Trophoblast cell (in vitro differentiated cells and primary cell): Measurements from ENCODE around the gene FAM83G.

Experiments
- DNase-seq, 2 donors: peaks; one replicate each; pipeline ENCODE4 v3.0.0-alpha.2; 2016
- H2AFZ ChIP-seq: 2 replicates; pipeline ENCODE4 v1.6.1; 2013; ENCODE audit warnings: low read length, moderate library complexity, mild to moderate bottlenecking; ENCODE audit not compliant: insufficient read depth, poor library complexity
- H2AK5ac ChIP-seq: 2 replicates; pipeline ENCODE4 v1.6.1; 2013; ENCODE audit warnings: mild to moderate bottlenecking, low read length
- H2BK120ac ChIP-seq: 2 replicates; pipeline ENCODE4 v1.6.1; 2013; ENCODE audit warnings: low read length, mild to moderate bottlenecking, moderate library complexity; ENCODE audit not compliant: insufficient read depth, poor library complexity
- H2BK12ac ChIP-seq: 2 replicates; pipeline ENCODE4 v1.6.1; 2013; ENCODE audit warnings: mild to moderate bottlenecking, low read length, moderate library complexity
- H2BK5ac ChIP-seq: 2 replicates; pipeline ENCODE4 v1.6.1; 2013; ENCODE audit warnings: low read length, low read depth, moderate library complexity, mild to moderate bottlenecking; ENCODE audit not compliant: poor library complexity
- H3K14ac ChIP-seq: 2 replicates; pipeline ENCODE4 v1.6.1; 2013; ENCODE audit warnings: mild to moderate bottlenecking, low read length
- H3K18ac ChIP-seq: 2 replicates; pipeline ENCODE4 v1.6.1; 2013; ENCODE audit warnings: mild to moderate bottlenecking, low read length
- H3K23ac ChIP-seq: 2 replicates; pipeline ENCODE4 v1.6.1; 2013; ENCODE audit warnings: low read length
- H3K27ac ChIP-seq: 2 replicates; pipeline ENCODE4 v1.5.1; 2013; ENCODE audit warnings: low read depth, mild to moderate bottlenecking, inconsistent platforms, low read length, moderate library complexity
- H3K27me3 ChIP-seq: 2 replicates; pipeline ENCODE4 v1.6.1; 2013; ENCODE audit warnings: inconsistent platforms, mild to moderate bottlenecking, low read length, moderate library complexity; ENCODE audit not compliant: insufficient read depth
- H3K36me3 ChIP-seq, 2 experiments: 1 replicate in 1 of 2; 2 replicates in 1 of 2; pipeline ENCODE4 v1.6.1; 2013; ENCODE audit warnings: low read length in 2 of 2, mild to moderate bottlenecking in 2 of 2, moderate library complexity in 1 of 2; ENCODE audit not compliant: insufficient read depth in 2 of 2, control insufficient read depth in 1 of 2
- H3K4ac ChIP-seq: 2 replicates; pipeline ENCODE4 v1.6.1; 2013; ENCODE audit warnings: low read depth, mild to moderate bottlenecking, low read length, moderate library complexity
- H3K4me1 ChIP-seq, 2 experiments: 1 replicate in 1 of 2; 2 replicates in 1 of 2; pipeline ENCODE4 v1.6.1; 2013; ENCODE audit warnings: low read length in 2 of 2, mild to moderate bottlenecking in 2 of 2, moderate library complexity in 1 of 2; ENCODE audit not compliant: insufficient read depth in 2 of 2, control insufficient read depth in 1 of 2
- H3K4me2 ChIP-seq: 2 replicates; pipeline ENCODE4 v1.6.1; 2013; ENCODE audit warnings: inconsistent platforms, mild to moderate bottlenecking, low read length, moderate library complexity
- H3K4me3 ChIP-seq: 2 replicates; pipeline ENCODE4 v1.5.1; 2013; ENCODE audit warnings: mild to moderate bottlenecking, low read depth, low read length, inconsistent platforms
- H3K79me1 ChIP-seq: one replicate; pipeline ENCODE4 v1.6.1; 2013; ENCODE audit warnings: low read length
- H3K79me2 ChIP-seq: 2 replicates; pipeline ENCODE4 v1.6.1; 2013; ENCODE audit warnings: low read length, mild to moderate bottlenecking; ENCODE audit not compliant: control insufficient read depth, insufficient read depth, poor library complexity
- H3K9ac ChIP-seq: 2 replicates; pipeline ENCODE4 v1.6.1; 2013; ENCODE audit warnings: mild to moderate bottlenecking, low read length
- H3K9me3 ChIP-seq: 2 replicates; pipeline ENCODE4 v1.6.1; 2013; ENCODE audit warnings: low read depth, mild to moderate bottlenecking, control low read depth, inconsistent platforms, low read length; ENCODE audit not compliant: insufficient read depth
- H4K12ac ChIP-seq: 2 replicates; pipeline ENCODE4 v1.6.1; 2013; ENCODE audit warnings: low read depth, mild to moderate bottlenecking, low read length, moderate library complexity
- H4K8ac ChIP-seq: 2 replicates; pipeline ENCODE4 v1.6.1; 2013; ENCODE audit warnings: low read depth, mild to moderate bottlenecking, low read length, moderate library complexity
- H4K91ac ChIP-seq: one replicate; pipeline ENCODE4 v1.6.1; 2013; ENCODE audit warnings: low read depth, mild to moderate bottlenecking, low read length, moderate library complexity
- WGBS: extraction: QIAGEN DNeasy Blood & Tissue Kit; methylation state at CpG from one replicate; pipeline ENCODE4 v1.1.7; 2013; ENCODE audit warnings: missing lambda C conversion rate; ENCODE audit not compliant: insufficient read length, insufficient coverage; ENCODE audit errors: extremely low coverage; 5-methylcytosine and 5-hydroxymethylcytosine counted together

The FAM83G gene

DNA sequence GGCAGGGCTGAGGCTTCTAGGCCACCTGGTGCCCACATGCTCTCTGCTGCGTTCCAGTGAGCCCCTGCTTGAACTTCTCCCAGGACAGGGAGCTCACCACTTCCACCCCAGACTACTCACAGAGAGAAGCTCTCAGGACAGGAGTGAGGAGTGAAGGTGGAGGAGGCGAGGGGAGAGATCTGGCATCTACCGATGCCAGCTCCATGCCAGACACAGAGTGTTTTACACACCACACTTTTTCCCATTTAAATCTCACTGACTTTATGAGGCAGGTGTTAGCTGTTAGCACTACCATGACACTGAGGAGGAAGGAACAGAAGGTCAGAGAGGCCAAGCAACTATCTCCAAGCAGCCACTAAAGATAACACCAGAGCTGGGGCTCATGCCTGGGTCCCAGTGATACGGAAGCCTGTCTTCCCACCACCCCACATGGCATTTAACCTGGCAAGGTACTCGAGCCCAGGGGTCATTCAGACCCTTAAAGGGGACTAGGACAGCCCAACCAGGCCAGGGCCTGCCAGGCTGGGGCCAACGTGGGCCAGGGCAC, 6.8 kb downstream of the FAM83G start:
- H2AK5ac ChIP-seq: no peak overlapping the region
- H2BK5ac ChIP-seq: no peak overlapping the region
- H3K27me3 ChIP-seq: no peaks in the 10 kb centered on the region
- H3K36me3 ChIP-seq: peaks cover 27% of the 10 kb centered on the region in 2 experiments
- H2BK12ac ChIP-seq: no peak overlapping the region
- H2BK120ac ChIP-seq: no peak overlapping the region
- H3K4me2 ChIP-seq: no peak overlapping the region
- H3K9me3 ChIP-seq: peaks cover 3% of the 10 kb centered on the region
- no peak overlapping the region for H3K18ac ChIP-seq
- H2AFZ ChIP-seq: no peak overlapping the region
- H3K79me2 ChIP-seq: peaks cover 3% of the 10 kb centered on the region
- H3K14ac ChIP-seq: no peak overlapping the region
- H3K79me1 ChIP-seq: peaks cover 3% of the 10 kb centered on the region
- H4K91ac ChIP-seq: no peak overlapping the region
- H4K8ac ChIP-seq: no peak overlapping the region
- no peak overlapping the region for H4K12ac ChIP-seq
- H3K4ac ChIP-seq: no peak overlapping the region
- WGBS: no CpG with 5 or more reads among the region's 6 CpGs
- H3K9ac ChIP-seq: no peak overlapping the region
- DNase-seq: no peak
- H3K23ac ChIP-seq: no peak overlapping the region
- H3K4me1 ChIP-seq: peaks cover 7 to 14% of the 10 kb centered on the region in 2 experiments
- H3K4me3 ChIP-seq: no peak overlapping the region
- no peak overlapping the region for H3K27ac ChIP-seq

DNA sequence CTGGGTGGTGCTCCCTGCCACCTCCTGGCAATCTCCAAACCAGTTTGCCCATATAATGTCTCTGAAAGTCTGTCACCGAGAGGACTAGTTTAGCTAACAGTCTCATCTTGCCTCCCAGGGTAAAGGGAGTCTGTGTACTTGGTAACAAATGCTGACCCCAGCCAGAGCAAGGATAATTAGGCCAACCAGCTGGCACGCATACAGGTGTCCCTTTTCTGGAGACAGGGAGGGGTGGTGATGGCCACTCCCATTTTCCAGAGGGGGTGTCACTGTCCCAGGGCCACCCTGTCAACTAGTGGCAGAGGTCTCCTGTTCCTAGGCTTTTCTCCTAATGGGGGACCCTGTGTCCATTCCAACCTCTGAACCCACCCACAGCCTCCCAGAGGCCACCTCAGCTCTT, 8.1 kb downstream of the FAM83G start:
- no peak overlapping the region for H2BK12ac ChIP-seq
- H3K27me3 ChIP-seq: no peaks in the 10 kb centered on the region
- no peak overlapping the region for H3K4me2 ChIP-seq
- H3K79me1 ChIP-seq: peaks cover 3% of the 10 kb centered on the region
- peak overlapping the region; percentile 28 for H3K4ac ChIP-seq
- no peak overlapping the region for H2BK5ac ChIP-seq
- no peak overlapping the region for H2BK120ac ChIP-seq
- H3K9me3 ChIP-seq: peaks cover 3% of the 10 kb centered on the region
- H3K9ac ChIP-seq: no peak overlapping the region
- WGBS: no CpG with 5 or more reads among the region's 2 CpGs
- H4K12ac ChIP-seq: no peak overlapping the region
- H3K79me2 ChIP-seq: peaks cover 3% of the 10 kb centered on the region
- no peak overlapping the region for H2AFZ ChIP-seq
- no peak overlapping the region for H3K4me3 ChIP-seq
- H3K18ac ChIP-seq: peak overlapping the region; percentile 31
- H3K23ac ChIP-seq: no peak overlapping the region
- peaks cover 31 to 32% of the 10 kb centered on the region in 2 experiments for H3K36me3 ChIP-seq
- no peak overlapping the region for H4K8ac ChIP-seq
- no peak for DNase-seq
- no peak overlapping the region for H2AK5ac ChIP-seq
- H3K27ac ChIP-seq: no peak overlapping the region
- H3K4me1 ChIP-seq: peaks cover 6 to 8% of the 10 kb centered on the region in 2 experiments
- H4K91ac ChIP-seq: no peak overlapping the region
- no peak overlapping the region for H3K14ac ChIP-seq

DNA sequence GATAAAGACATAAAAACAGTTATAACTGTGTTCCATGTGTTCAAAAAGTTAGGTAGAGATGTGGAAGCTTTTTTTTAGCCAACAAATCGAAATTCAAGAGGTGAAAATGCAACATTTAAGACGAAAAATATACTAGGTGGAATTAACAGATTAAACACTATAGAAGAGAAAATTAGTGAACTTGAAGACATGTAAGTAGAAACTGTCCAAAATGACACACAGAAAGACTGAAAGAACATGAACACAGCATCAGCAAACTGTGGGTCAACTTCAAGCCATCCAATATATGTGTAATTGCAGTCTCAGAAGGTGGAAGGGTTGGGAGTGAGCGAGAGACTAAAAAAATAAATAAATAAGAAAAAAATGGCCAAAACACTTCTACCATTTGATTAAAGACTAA, 9.3 kb downstream of the FAM83G start:
- Histone ChIP-seq H3K14ac (no peak overlapping the region), H3K4me1 (peaks cover 0 to 5% of the 10 kb centered on the region in 2 experiments), H3K4ac (no peak overlapping the region), H3K79me1 (no peaks in the 10 kb centered on the region), H3K4me3 (no peak overlapping the region), H3K36me3 (peaks cover 32 to 33% of the 10 kb centered on the region in 2 experiments), H3K9me3 (peaks cover 3% of the 10 kb centered on the region), H3K27ac (no peak overlapping the region), H2BK120ac (no peak overlapping the region), H4K91ac (no peak overlapping the region), H2AFZ (no peak overlapping the region), H2BK12ac (no peak overlapping the region), H3K18ac (no peak overlapping the region), H2BK5ac (no peak overlapping the region), H3K79me2 (peaks cover 2% of the 10 kb centered on the region), H3K27me3 (no peaks in the 10 kb centered on the region), H4K8ac (no peak overlapping the region), H4K12ac (no peak overlapping the region), H2AK5ac (no peak overlapping the region), H3K9ac (no peak overlapping the region), H3K4me2 (no peak overlapping the region), H3K23ac (no peak overlapping the region)
- no CpG with 5 or more reads among the region's 3 CpGs for WGBS
- DNase-seq: no peak

DNA sequence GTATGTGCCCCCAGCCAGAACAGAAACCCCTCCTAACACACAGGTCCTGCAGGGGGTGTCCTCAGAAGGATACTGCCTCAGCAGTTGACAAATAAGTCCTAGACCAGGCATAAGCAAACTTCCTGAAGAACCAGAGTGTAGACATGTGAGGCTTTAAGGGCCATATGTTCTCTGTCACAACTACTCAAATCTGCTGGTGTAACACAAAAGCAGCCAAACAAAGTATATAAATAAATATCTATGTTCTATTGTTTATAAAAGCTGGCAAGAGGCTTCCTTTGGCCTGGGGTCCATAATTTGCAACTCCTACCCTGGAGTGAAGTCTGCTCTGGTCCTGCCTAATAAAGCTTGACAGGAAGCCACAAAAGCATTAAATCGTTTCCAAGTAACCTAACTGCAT, 9.9 kb downstream of the FAM83G start:
- DNase-seq: no peak
- no CpG with 5 or more reads among the region's 1 CpG for WGBS
- H3K4me1 ChIP-seq: no peaks in the 10 kb centered on the region
- H4K91ac ChIP-seq: no peak overlapping the region
- no peak overlapping the region for H2BK5ac ChIP-seq
- no peaks in the 10 kb centered on the region for H3K79me1 ChIP-seq
- H3K27ac ChIP-seq: no peak overlapping the region
- peaks cover 2% of the 10 kb centered on the region for H3K79me2 ChIP-seq
- H2BK12ac ChIP-seq: no peak overlapping the region
- no peak overlapping the region for H3K4me3 ChIP-seq
- H2AK5ac ChIP-seq: no peak overlapping the region
- no peak overlapping the region for H3K14ac ChIP-seq
- no peak overlapping the region for H4K12ac ChIP-seq
- no peak overlapping the region for H2BK120ac ChIP-seq
- H3K4me2 ChIP-seq: no peak overlapping the region
- H3K27me3 ChIP-seq: no peaks in the 10 kb centered on the region
- H2AFZ ChIP-seq: no peak overlapping the region
- peaks cover 32 to 34% of the 10 kb centered on the region in 2 experiments for H3K36me3 ChIP-seq
- H3K18ac ChIP-seq: no peak overlapping the region
- H3K9me3 ChIP-seq: peaks cover 3% of the 10 kb centered on the region
- no peak overlapping the region for H3K9ac ChIP-seq
- no peak overlapping the region for H4K8ac ChIP-seq
- no peak overlapping the region for H3K23ac ChIP-seq
- H3K4ac ChIP-seq: no peak overlapping the region
